Measurements from ENCODE around the gene GHR.
"Not testable (repeated sequence)": the region's sequence is repeated elsewhere in the genome, so short reads cannot be mapped to it uniquely, and the experiment has no call there.

- not testable (repeated sequence) for TF ChIP-seq CTCF (conservative IDR thresholded peaks at IDR 0.05 in 1 of 2, IDR thresholded peaks at IDR 0.05 in 1 of 2; ENCODE audit: extremely low read depth in 1 of 2, insufficient read depth in 1 of 2, low read depth in 1 of 2, low read length in 2 of 2); EZH2 (IDR thresholded peaks at IDR 0.05; ENCODE audit: borderline replicate concordance, low read length)
Measured at GRCh38 chr5:42659869-42660268, 236.6 kb downstream of the GHR start.

Measured in mammary epithelial cell (primary cell).